Calu3 (cell line): ENCODE results near the gene CPPED1. TPM values are rescaled to one million over a fixed set of nuclear protein-coding genes. Genes with fewer than 3 reads are reported as not detected.
"Not testable (repeated sequence)": the region's sequence is repeated elsewhere in the genome, so short reads cannot be mapped to it uniquely, and the experiment has no call there.

Source experiments
- BruUV-seq: library from RNA; stranded (reverse); fragments of 400-500 nt; replicated peaks from 2 replicates; lab custom pipeline; 2021; lab: Mats Ljungman, UMichigan
- CTCF ChIA-PET: fragments of 300-600 bp; sonication (Branson Sonifier 250); formaldehyde crosslinking; loops from one replicate; lab custom pipeline; 2022; ENCODE audit warnings: antibody characterized with exemption; lab: Charles Lee
- DNase-seq: peaks from one replicate; pipeline ENCODE4 v3.0.0; 2022
- H3K27ac Mint-ChIP-seq: one replicate; pipeline ENCODE4 v1.8.0; 2022; ENCODE audit warnings: mixed read lengths; ENCODE audit not compliant: unreplicated experiment
- H3K27me3 Mint-ChIP-seq: one replicate; pipeline ENCODE4 v1.8.0; 2022; ENCODE audit warnings: mixed read lengths; ENCODE audit not compliant: unreplicated experiment
- H3K36me3 Mint-ChIP-seq: one replicate; pipeline ENCODE4 v1.8.0; 2022; ENCODE audit warnings: mild to moderate bottlenecking, moderate library complexity, mixed read lengths; ENCODE audit not compliant: insufficient read depth, unreplicated experiment
- H3K4me1 Mint-ChIP-seq: one replicate; pipeline ENCODE4 v1.8.0; 2022; ENCODE audit warnings: mild to moderate bottlenecking, low read depth, mixed read lengths; ENCODE audit not compliant: unreplicated experiment
- H3K4me3 Mint-ChIP-seq: one replicate; pipeline ENCODE4 v1.8.0; 2022; ENCODE audit warnings: mild to moderate bottlenecking, low read depth, moderate library complexity, mixed read lengths; ENCODE audit not compliant: unreplicated experiment
- H3K9me3 Mint-ChIP-seq: one replicate; pipeline ENCODE4 v1.8.0; 2022; ENCODE audit warnings: low read depth, mixed read lengths; ENCODE audit not compliant: unreplicated experiment
- CTCF ChIP-seq: fragments of 200-600 bp; IDR thresholded peaks from one replicate; pipeline ENCODE4 v1.8.0; 2022; ENCODE audit warnings: antibody characterized with exemption; ENCODE audit not compliant: unreplicated experiment
- intact Hi-C: fragments of 100-400 bp; cut with micrococcal nuclease; formaldehyde crosslinking; loops from one replicate; pipeline ENCODE4 v1.10.0; 2022; ENCODE audit not compliant: unreplicated experiment
- total RNA-seq: library from RNA; stranded (reverse); gene quantifications from 2 replicates; pipeline ENCODE4 v1.2.3, GENCODE V29; 2022

Gene CPPED1
- total RNA-seq, 1 experiment from 2014 or later: not detected

DNA sequence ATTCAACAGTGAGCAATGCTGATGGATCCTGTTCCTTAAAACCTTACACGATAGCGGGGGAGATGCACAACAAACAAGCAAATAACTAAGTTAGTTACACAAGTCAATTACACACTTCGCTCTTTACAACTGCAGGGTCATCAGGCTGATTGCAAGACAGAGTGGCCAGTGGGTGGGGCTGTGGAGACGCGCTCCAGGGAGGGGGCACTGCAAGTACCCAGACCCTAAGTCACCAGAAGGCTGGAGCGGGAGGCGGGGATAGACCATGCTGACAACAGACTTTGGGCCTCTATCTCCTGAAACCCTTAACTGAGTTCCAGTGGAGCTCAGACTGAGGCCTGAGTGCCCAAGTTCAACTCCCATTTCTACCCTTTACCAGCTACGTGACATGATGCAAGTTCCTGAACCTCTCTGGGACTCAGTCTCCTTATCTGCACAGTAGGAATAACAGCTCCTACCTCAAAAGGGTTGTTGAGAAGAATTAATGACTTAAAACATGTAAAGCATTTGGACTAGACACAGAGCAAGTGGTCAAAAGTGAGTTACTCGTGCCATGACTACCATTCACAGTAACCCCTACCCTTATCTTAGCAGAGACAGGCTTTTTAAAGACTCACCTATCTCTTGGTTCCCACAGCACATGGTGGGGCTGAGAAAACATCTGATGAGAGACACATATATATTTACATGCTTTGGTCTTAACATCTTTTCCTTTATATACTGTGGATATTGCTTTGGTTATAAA lies 10.4 kb downstream of the CPPED1 start:
- DNase-seq: no peak
- TF ChIP-seq CTCF: no peak
- Mint-ChIP-seq H3K27me3 (no peaks in the 10 kb centered on the region), H3K27ac (no peak overlapping the region), H3K4me1 (no peaks in the 10 kb centered on the region), H3K36me3 (no peaks in the 10 kb centered on the region), H3K9me3 (peaks cover 2% of the 10 kb centered on the region), H3K4me3 (no peak overlapping the region)
- BruUV-seq: no TSS peak
- CTCF ChIA-PET: no interaction called here
- intact Hi-C loops: no loop called here

- CTCF ChIA-PET, H3K27ac Mint-ChIP-seq, H3K36me3 Mint-ChIP-seq, DNase-seq, intact Hi-C loops, BruUV-seq, H3K4me3 Mint-ChIP-seq, H3K4me1 Mint-ChIP-seq, H3K27me3 Mint-ChIP-seq, H3K9me3 Mint-ChIP-seq: not testable (repeated sequence)
Measured at GRCh38 chr16:12792528-12792927, 11.2 kb downstream of the CPPED1 start.

DNA sequence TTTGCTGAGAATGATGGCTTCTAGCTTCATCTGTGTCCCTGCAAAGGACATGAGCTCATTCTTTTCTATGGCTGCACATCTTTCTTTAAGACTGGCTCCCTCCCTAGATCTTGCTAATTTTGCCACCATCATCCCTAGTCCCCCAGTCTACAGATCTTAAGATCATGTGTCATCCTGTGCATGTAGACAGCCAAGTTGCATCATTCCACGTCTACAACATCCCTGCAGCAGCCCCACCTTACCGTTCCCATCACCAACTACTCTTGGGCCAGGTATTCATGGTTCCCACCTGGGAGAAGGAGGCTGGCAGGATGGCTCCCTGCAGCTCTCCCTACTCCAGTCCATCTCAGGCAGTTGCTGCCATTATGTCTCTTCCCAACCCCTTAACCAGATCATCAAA lies 12.3 kb downstream of the CPPED1 start:
- no peak for TF ChIP-seq CTCF

GRCh38 chr16:12788758-12789157 lies 14.9 kb downstream of the CPPED1 start:
- no peak overlapping the region for H3K27ac Mint-ChIP-seq
- CTCF ChIA-PET: interaction anchor here (0.6 to 1.0 kb wide), 2 partner anchors 9 to 13 kb away, joined by 3 read pairs; no protein-coding TSS in a partner anchor
- H3K9me3 Mint-ChIP-seq: peaks cover 2% of the 10 kb centered on the region
- intact Hi-C loops: no loop called here
- BruUV-seq: no TSS peak
- no peak for TF ChIP-seq CTCF
- no peak for DNase-seq
- no peaks in the 10 kb centered on the region for H3K36me3 Mint-ChIP-seq
- H3K4me3 Mint-ChIP-seq: no peak overlapping the region
- no peaks in the 10 kb centered on the region for H3K27me3 Mint-ChIP-seq
- no peaks in the 10 kb centered on the region for H3K4me1 Mint-ChIP-seq

More for the DNA sequence above, 12.3 kb downstream of the CPPED1 start:
- no TSS peak for BruUV-seq
- H3K27me3 Mint-ChIP-seq: no peaks in the 10 kb centered on the region
- no peaks in the 10 kb centered on the region for H3K36me3 Mint-ChIP-seq
- intact Hi-C loops: no loop called here
- no peak overlapping the region for H3K27ac Mint-ChIP-seq
- DNase-seq: no peak
- H3K9me3 Mint-ChIP-seq: peaks cover 2% of the 10 kb centered on the region
- no peaks in the 10 kb centered on the region for H3K4me1 Mint-ChIP-seq
- no peak overlapping the region for H3K4me3 Mint-ChIP-seq
- CTCF ChIA-PET: no interaction called here

- Mint-ChIP-seq H3K4me1 (no peaks in the 10 kb centered on the region), H3K4me3 (no peak overlapping the region), H3K36me3 (no peaks in the 10 kb centered on the region), H3K27ac (no peak overlapping the region), H3K9me3 (no peaks in the 10 kb centered on the region), H3K27me3 (no peaks in the 10 kb centered on the region)
- no peak for TF ChIP-seq CTCF
- CTCF ChIA-PET: interaction anchor here (0.8 kb wide), 1 partner anchor 9 kb away, joined by 3 read pairs; no protein-coding TSS in a partner anchor
- no peak for DNase-seq
- intact Hi-C loops: no loop called here
- no TSS peak for BruUV-seq
Measured at GRCh38 chr16:12786081-12786480, 17.6 kb downstream of the CPPED1 start.
